Tibial artery (tissue), 4 donors: Measurements from ENCODE around the gene CTNND2.

ENCODE experiments used
- DNase-seq, 2 donors: peaks; one replicate each; pipeline ENCODE4 v3.0.0-alpha.2; 2019
- H3K27ac ChIP-seq, 2 donors: fragments of 200-600 bp; sonication (generic) in 1 of 2; 1 replicate in 1 of 2; 2 replicates in 1 of 2; pipeline ENCODE4 v1.5.1; 2018 to 2019; ENCODE audit warnings: mild to moderate bottlenecking in 1 of 2
- H3K27me3 ChIP-seq, 2 donors: fragments of 200-600 bp; sonication (generic) in 1 of 2; one replicate each; pipeline versions ENCODE4 v1.5.1 to v1.6.0; 2016 to 2019
- H3K36me3 ChIP-seq, 3 donors: fragments of 200-600 bp; sonication (generic) in 2 of 3; one replicate each; pipeline ENCODE4 v1.5.1; 2016 to 2019; ENCODE audit warnings: mild to moderate bottlenecking in 2 of 3
- H3K4me1 ChIP-seq, 4 donors: fragments of 200-600 bp; sonication (generic) in 2 of 4; 1 replicate in 3 of 4; 2 replicates in 1 of 4; pipeline ENCODE4 v1.5.1; 2016 to 2019
- H3K4me3 ChIP-seq, 2 donors: fragments of 200-600 bp; sonication (generic) in 1 of 2; 1 replicate in 1 of 2; 2 replicates in 1 of 2; pipeline ENCODE4 v1.5.1; 2018 to 2019; ENCODE audit warnings: mild to moderate bottlenecking in 2 of 2
- H3K9me3 ChIP-seq, 3 donors: fragments of 200-600 bp; sonication (generic) in 1 of 3; one replicate each; pipeline ENCODE4 v1.5.1; 2016 to 2019
- intact Hi-C: fragments of 100-400 bp; cut with DNase I; formaldehyde crosslinking; loops from one replicate; pipeline ENCODE4 v1.15.0; 2023; ENCODE audit warnings: low total_unique reads
- TF ChIP-seq, protein P1 (sequence below), 2 experiments: fragments of 200-600 bp in 1 of 2; fragments of 450-650 bp in 1 of 2; IDR thresholded peaks; one replicate each; pipeline ENCODE4 v1.5.1; 2017 to 2019; ENCODE audit warnings: antibody characterized with exemption in 2 of 2, mild to moderate bottlenecking in 1 of 2, moderate library complexity in 1 of 2

Gene CTNND2

GRCh38 chr5:11925701-11926100 lies 21.5 kb upstream of the CTNND2 start:
- H3K36me3 ChIP-seq: no peaks in the 10 kb centered on the region
- DNase-seq: no peak
- no peaks in the 10 kb centered on the region for H3K4me1 ChIP-seq
- intact Hi-C loops: no loop called here
- no peaks in the 10 kb centered on the region for H3K27me3 ChIP-seq
- no peak overlapping the region for H3K4me3 ChIP-seq
- TF ChIP-seq, protein P1, sequence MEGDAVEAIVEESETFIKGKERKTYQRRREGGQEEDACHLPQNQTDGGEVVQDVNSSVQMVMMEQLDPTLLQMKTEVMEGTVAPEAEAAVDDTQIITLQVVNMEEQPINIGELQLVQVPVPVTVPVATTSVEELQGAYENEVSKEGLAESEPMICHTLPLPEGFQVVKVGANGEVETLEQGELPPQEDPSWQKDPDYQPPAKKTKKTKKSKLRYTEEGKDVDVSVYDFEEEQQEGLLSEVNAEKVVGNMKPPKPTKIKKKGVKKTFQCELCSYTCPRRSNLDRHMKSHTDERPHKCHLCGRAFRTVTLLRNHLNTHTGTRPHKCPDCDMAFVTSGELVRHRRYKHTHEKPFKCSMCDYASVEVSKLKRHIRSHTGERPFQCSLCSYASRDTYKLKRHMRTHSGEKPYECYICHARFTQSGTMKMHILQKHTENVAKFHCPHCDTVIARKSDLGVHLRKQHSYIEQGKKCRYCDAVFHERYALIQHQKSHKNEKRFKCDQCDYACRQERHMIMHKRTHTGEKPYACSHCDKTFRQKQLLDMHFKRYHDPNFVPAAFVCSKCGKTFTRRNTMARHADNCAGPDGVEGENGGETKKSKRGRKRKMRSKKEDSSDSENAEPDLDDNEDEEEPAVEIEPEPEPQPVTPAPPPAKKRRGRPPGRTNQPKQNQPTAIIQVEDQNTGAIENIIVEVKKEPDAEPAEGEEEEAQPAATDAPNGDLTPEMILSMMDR (IDR thresholded peaks at IDR 0.05): no peak
- no peak overlapping the region for H3K27ac ChIP-seq
- peaks cover 0 to 3% (median 0%) of the 10 kb centered on the region in 3 donors for H3K9me3 ChIP-seq

DNA sequence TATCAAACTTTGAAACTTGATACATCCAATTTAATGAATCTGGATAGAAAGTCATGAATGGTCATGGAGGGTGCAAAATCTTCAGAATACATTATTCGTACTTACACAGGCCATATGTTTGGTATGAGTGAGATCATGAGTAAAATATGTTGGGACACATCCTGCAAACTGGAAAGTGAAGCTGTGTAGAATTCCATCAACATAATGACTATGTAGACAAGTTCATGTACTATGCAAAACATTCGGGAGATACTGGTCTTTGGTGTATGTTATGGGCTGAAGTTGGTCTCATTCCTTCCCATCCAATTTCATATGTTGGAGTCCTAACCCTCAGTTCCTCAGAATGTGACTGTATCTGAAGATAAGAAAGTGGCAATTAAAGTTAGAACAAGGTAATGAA lies 18.1 kb upstream of the CTNND2 start:
- no peaks in the 10 kb centered on the region for H3K36me3 ChIP-seq
- H3K4me3 ChIP-seq: no peak overlapping the region
- no peaks in the 10 kb centered on the region for H3K4me1 ChIP-seq
- intact Hi-C loops: no loop called here
- no peaks in the 10 kb centered on the region for H3K27me3 ChIP-seq
- TF ChIP-seq, protein P1 (IDR thresholded peaks at IDR 0.05): no peak
- H3K27ac ChIP-seq: no peak overlapping the region
- peaks cover 0 to 3% (median 0%) of the 10 kb centered on the region in 3 donors for H3K9me3 ChIP-seq
- no peak for DNase-seq

DNA sequence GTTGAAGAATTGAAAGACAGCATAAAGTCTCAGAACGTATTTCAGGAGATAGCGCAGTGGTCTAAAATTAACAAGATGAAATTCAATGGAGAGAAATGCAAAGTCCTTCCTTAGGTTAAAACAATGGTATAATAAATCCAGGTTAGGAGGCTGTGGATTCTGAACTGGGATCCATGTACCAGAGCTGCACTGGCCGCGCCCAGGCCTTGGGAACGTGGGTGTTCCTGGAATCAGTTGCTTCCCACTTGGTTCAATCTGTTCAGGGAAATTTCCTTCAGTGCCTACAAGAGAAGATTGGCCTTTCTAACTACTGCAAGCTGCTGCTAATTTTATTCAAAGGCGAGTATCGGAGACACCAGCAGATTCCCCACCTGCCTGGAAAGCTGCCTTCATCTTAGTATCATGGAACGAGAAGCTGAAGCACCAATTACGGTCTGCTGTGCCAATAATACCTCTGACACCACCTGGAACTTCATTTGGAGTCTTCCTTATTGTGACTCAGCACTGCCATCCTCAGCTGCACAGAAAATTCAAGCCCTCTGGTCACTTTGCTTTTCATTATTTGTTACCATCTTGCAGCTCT lies 14.3 kb upstream of the CTNND2 start:
- Histone ChIP-seq H3K36me3 (no peaks in the 10 kb centered on the region), H3K9me3 (no peaks in the 10 kb centered on the region), H3K4me3 (no peak overlapping the region), H3K27ac (no peak overlapping the region), H3K4me1 (no peaks in the 10 kb centered on the region), H3K27me3 (no peaks in the 10 kb centered on the region)
- TF ChIP-seq, protein P1 (IDR thresholded peaks at IDR 0.05): no peak
- no peak for DNase-seq
- intact Hi-C loops: no loop called here

GRCh38 chr5:11909471-11909870 lies 5.2 kb upstream of the CTNND2 start:
- no peak overlapping the region for H3K4me3 ChIP-seq
- intact Hi-C loops: no loop called here
- H3K9me3 ChIP-seq: peaks cover 0 to 3% (median 0%) of the 10 kb centered on the region in 3 donors
- no peak for DNase-seq
- TF ChIP-seq, protein P1 (IDR thresholded peaks at IDR 0.05): no peak
- H3K36me3 ChIP-seq: no peaks in the 10 kb centered on the region
- no peak overlapping the region for H3K27ac ChIP-seq
- peaks cover 0 to 2% (median 0%) of the 10 kb centered on the region in 4 donors for H3K4me1 ChIP-seq
- peaks cover 0 to 12% of the 10 kb centered on the region in 2 donors for H3K27me3 ChIP-seq

DNA sequence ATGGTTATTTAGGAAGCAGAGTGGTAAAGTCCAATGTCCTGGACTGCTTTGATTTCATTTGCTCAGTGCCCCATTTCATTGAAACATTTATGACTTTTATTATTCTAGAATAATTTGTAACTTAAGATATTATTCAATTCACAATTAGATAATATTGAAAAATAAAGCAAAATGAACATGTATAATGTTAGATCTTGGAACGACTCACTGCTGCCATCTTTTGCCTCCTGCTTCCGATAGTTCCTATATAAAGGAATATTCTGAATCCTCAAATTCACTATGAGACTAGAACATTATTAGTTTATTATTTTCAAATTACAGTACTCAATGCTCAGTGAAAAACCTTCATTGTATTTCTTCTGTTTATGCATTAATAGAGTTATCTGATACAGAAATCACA lies 2.3 kb upstream of the CTNND2 start:
- peaks cover 0 to 14% (median 5%) of the 10 kb centered on the region in 4 donors for H3K4me1 ChIP-seq
- no peak overlapping the region for H3K27ac ChIP-seq
- DNase-seq: no peak
- intact Hi-C loops: no loop called here
- H3K36me3 ChIP-seq: no peaks in the 10 kb centered on the region
- H3K9me3 ChIP-seq: peaks cover 0 to 3% (median 0%) of the 10 kb centered on the region in 3 donors
- TF ChIP-seq, protein P1 (IDR thresholded peaks at IDR 0.05): no peak
- peaks cover 0 to 29% of the 10 kb centered on the region in 2 donors for H3K27me3 ChIP-seq
- no peak overlapping the region for H3K4me3 ChIP-seq

GRCh38 chr5:11905206-11905605 lies 960 bp upstream of the CTNND2 start:
- intact Hi-C loops: no loop called here
- TF ChIP-seq, protein P1 (IDR thresholded peaks at IDR 0.05): no peak
- no peak for DNase-seq
- Histone ChIP-seq H3K4me3 (no peak overlapping the region), H3K36me3 (no peaks in the 10 kb centered on the region), H3K9me3 (no peaks in the 10 kb centered on the region), H3K4me1 (peaks cover 0 to 14% (median 5%) of the 10 kb centered on the region in 4 donors), H3K27ac (no peak overlapping the region), H3K27me3 (peaks cover 0 to 29% of the 10 kb centered on the region in 2 donors)
